Spleen (tissue), 11 donors: ENCODE data around the gene NEDD9. TPM values are rescaled to one million over a fixed set of nuclear protein-coding genes. Genes with fewer than 3 reads are reported as not detected.
A peak's percentile ranks its signal among the peaks of the same experiment; 100 is the strongest.

Source experiments
- DNase-seq: peaks from one replicate; pipeline ENCODE4 v3.0.0-alpha.2; 2020
- H3K27ac ChIP-seq, 8 donors: fragments of 200-600 bp; sonication (generic) in 7 of 8; 1 replicate in 4 of 8; 2 replicates in 4 of 8; pipeline versions ENCODE4 v1.5.0 to v1.8.0; 2016 to 2021; ENCODE audit warnings: inconsistent platforms in 4 of 8, mild to moderate bottlenecking in 4 of 8, moderate library complexity in 1 of 8
- H3K27me3 ChIP-seq, 7 donors: fragments of 200-600 bp; sonication (generic) in 6 of 7; replicated peaks in 1 of 7; 1 replicate in 4 of 7; 2 replicates in 3 of 7; pipeline versions ENCODE4 v1.5.0 to v1.8.0; 2016 to 2021; ENCODE audit warnings: inconsistent platforms in 3 of 7, mild to moderate bottlenecking in 1 of 7
- H3K36me3 ChIP-seq, 6 donors: fragments of 200-600 bp; sonication (generic) in 5 of 6; 1 replicate in 4 of 6; 2 replicates in 2 of 6; pipeline versions ENCODE4 v1.5.0 to v1.8.0; 2016 to 2021; ENCODE audit warnings: inconsistent platforms in 2 of 6
- H3K4me1 ChIP-seq, 6 donors: fragments of 200-600 bp; sonication (generic) in 5 of 6; 1 replicate in 3 of 6; 2 replicates in 3 of 6; pipeline versions ENCODE4 v1.5.0 to v1.8.0; 2016 to 2021; ENCODE audit warnings: inconsistent platforms in 3 of 6
- H3K4me3 ChIP-seq, 8 donors: fragments of 200-600 bp; sonication (generic) in 7 of 8; 1 replicate in 4 of 8; 2 replicates in 4 of 8; pipeline versions ENCODE4 v1.5.0 to v1.8.0; 2016 to 2021; ENCODE audit warnings: inconsistent platforms in 4 of 8, mild to moderate bottlenecking in 4 of 8, moderate library complexity in 2 of 8
- H3K9me3 ChIP-seq, 8 donors: fragments of 200-600 bp; sonication (generic) in 7 of 8; 1 replicate in 4 of 8; 2 replicates in 4 of 8; pipeline versions ENCODE4 v1.5.0 to v1.8.0; 2016 to 2021; ENCODE audit warnings: inconsistent platforms in 4 of 8
- CTCF ChIP-seq, 11 experiments: fragments of 200-600 bp in 7 of 11; fragments of 450-650 bp in 4 of 11; sonication (generic) in 4 of 11; IDR thresholded peaks in 8 of 11; conservative IDR thresholded peaks in 3 of 11; 1 replicate in 7 of 11; 2 replicates in 4 of 11; pipeline versions ENCODE4 v1.4.0 to v1.8.0; 2016 to 2021; ENCODE audit warnings: antibody characterized with exemption in 11 of 11, inconsistent platforms in 4 of 11, mild to moderate bottlenecking in 1 of 11
- POLR2A ChIP-seq, 3 donors: fragments of 450-650 bp; IDR thresholded peaks; one replicate each; pipeline ENCODE4 v1.5.1; 2017; ENCODE audit warnings: antibody characterized with exemption in 3 of 3, mild to moderate bottlenecking in 1 of 3
- POLR2AphosphoS5 ChIP-seq, 3 donors: sonication (generic); formaldehyde crosslinking; IDR thresholded peaks; one replicate each; pipeline ENCODE4 v1.5.1; 2017; ENCODE audit warnings: antibody characterized with exemption in 3 of 3
- WGBS, 5 donors: extraction: QIAGEN DNeasy Blood & Tissue Kit in 3 of 5; methylation state at CpG; one replicate each; pipeline versions ENCODE4 v1.1.5 to v1.1.7; 2013 to 2018; 5-methylcytosine and 5-hydroxymethylcytosine counted together
- intact Hi-C: fragments of 100-400 bp; cut with DNase I; formaldehyde crosslinking; loops from one replicate; pipeline ENCODE4 v1.15.0; 2023; ENCODE audit warnings: low total_unique reads
- polyA plus RNA-seq, 3 donors: library from polyadenylated mRNA; stranded (reverse); fragments of 200-250 nt; gene quantifications; one replicate each; pipeline ENCODE4 v1.2.1, GENCODE V29; 2013
- total RNA-seq, 7 donors: library from RNA; depleted of rRNA in 3 of 7; stranded (reverse); fragments of >200 nt in 3 of 7; fragmentation: NEBNext Ultra II Directional in 4 of 7; extraction: Animal tissue kit (Norgen Biotek cat#: 25700) in 4 of 7; gene quantifications; one replicate each; pipeline versions ENCODE4 v1.1.0 to v1.2.1, GENCODE V29; 2016 to 2021
- donor health status: healthy with polysubstance abuse.
- donor health status: DM: no; HTN: no; CAD: no; lungs with moderate emphysema.
- donor health status: DM: no; HTN: no; CAD: no.
- donor health status: Bipolar disorder and iron deficiency.
- donor health status: healthy.
- donor health status: DM: no; HTN: no; CAD: no.
- donor health status: DM: yes; HTN: yes; CAD: no.

Gene NEDD9
- total and polyA plus RNA-seq, 10 donors, result 16.1 to 208 (median 115) TPM

GRCh38 chr6:11255610-11256009 lies 23.1 kb upstream of the NEDD9 start:
- Histone ChIP-seq H3K27ac (peak overlapping the region in 1 of 8 donors; percentile 68), H3K36me3 (peaks cover 0 to 36% (median 10%) of the 10 kb centered on the region in 6 donors), H3K27me3 (no peaks in the 10 kb centered on the region), H3K9me3 (no peaks in the 10 kb centered on the region), H3K4me1 (peaks cover 7 to 67% (median 30%) of the 10 kb centered on the region in 6 donors), H3K4me3 (no peak overlapping the region)
- intact Hi-C loops, result no loop called here
- 95 to 98% (median 96%) methylated on average over 5 of the region's 5 CpGs for WGBS, 5 donors
- TF ChIP-seq POLR2AphosphoS5 (IDR thresholded peaks at IDR 0.05) (no peak), POLR2A (IDR thresholded peaks at IDR 0.05) (no peak), CTCF (IDR thresholded peaks at IDR 0.05 in 8 of 11, conservative IDR thresholded peaks at IDR 0.05 in 3 of 11) (no peak)
- no peak for DNase-seq

- no peaks in the 10 kb centered on the region for H3K27me3 ChIP-seq
- 78 to 100% (median 90%) methylated on average over 1 of the region's 1 CpG for WGBS, 5 donors
- no peak for DNase-seq
- intact Hi-C loops, result no loop called here
- H3K4me1 ChIP-seq, result peaks cover 0 to 50% (median 19%) of the 10 kb centered on the region in 6 donors
- no peak overlapping the region for H3K27ac ChIP-seq
- H3K36me3 ChIP-seq, result peaks cover 0 to 56% (median 17%) of the 10 kb centered on the region in 6 donors
- no peak overlapping the region for H3K4me3 ChIP-seq
- H3K9me3 ChIP-seq, result peaks cover 0 to 9% (median 0%) of the 10 kb centered on the region in 8 donors
- TF ChIP-seq POLR2AphosphoS5 (IDR thresholded peaks at IDR 0.05), result no peak
- TF ChIP-seq CTCF (IDR thresholded peaks at IDR 0.05 in 8 of 11, conservative IDR thresholded peaks at IDR 0.05 in 3 of 11), result no peak
- no peak for TF ChIP-seq POLR2A (IDR thresholded peaks at IDR 0.05)
Observed at GRCh38 chr6:11253594-11253993, 21.1 kb upstream of the NEDD9 start.

GRCh38 chr6:11251553-11252360 lies 19.3 kb upstream of the NEDD9 start:
- H3K27ac ChIP-seq, result peak overlapping the region in 6 of 8 donors; percentile 20 to 63 (median 44)
- intact Hi-C loops, result no loop called here
- H3K36me3 ChIP-seq, result peaks cover 0 to 67% (median 17%) of the 10 kb centered on the region in 6 donors
- DNase-seq, result no peak
- no peak for TF ChIP-seq CTCF (IDR thresholded peaks at IDR 0.05 in 8 of 11, conservative IDR thresholded peaks at IDR 0.05 in 3 of 11)
- TF ChIP-seq POLR2AphosphoS5 (IDR thresholded peaks at IDR 0.05), result peak in 1 of 3 donors; percentile 54
- H3K9me3 ChIP-seq, result peaks cover 0 to 9% (median 0%) of the 10 kb centered on the region in 8 donors
- H3K4me1 ChIP-seq, result peaks cover 0 to 32% (median 9%) of the 10 kb centered on the region in 6 donors
- no peak overlapping the region for H3K4me3 ChIP-seq
- WGBS, 5 donors, result 63 to 86% (median 76%) methylated on average over 7 of the region's 7 CpGs
- H3K27me3 ChIP-seq, result no peaks in the 10 kb centered on the region

- Histone ChIP-seq H3K27ac (no peak overlapping the region), H3K9me3 (peaks cover 0 to 9% (median 0%) of the 10 kb centered on the region in 8 donors), H3K4me1 (peaks cover 0 to 30% (median 9%) of the 10 kb centered on the region in 6 donors), H3K36me3 (peaks cover 0 to 69% (median 19%) of the 10 kb centered on the region in 6 donors), H3K4me3 (no peak overlapping the region), H3K27me3 (no peaks in the 10 kb centered on the region)
- DNase-seq, result no peak
- 86 to 95% (median 88%) methylated on average over 1 of the region's 1 CpG for WGBS, 5 donors
- TF ChIP-seq POLR2A (IDR thresholded peaks at IDR 0.05) (no peak), CTCF (IDR thresholded peaks at IDR 0.05 in 8 of 11, conservative IDR thresholded peaks at IDR 0.05 in 3 of 11) (no peak), POLR2AphosphoS5 (IDR thresholded peaks at IDR 0.05) (no peak)
- intact Hi-C loops, result no loop called here
Observed at GRCh38 chr6:11250108-11250507, 17.6 kb upstream of the NEDD9 start.
